Mucosa of gallbladder (tissue), 1 donor: ENCODE data around the gene GIPC2. TPM values are rescaled to one million over a fixed set of nuclear protein-coding genes. Genes with fewer than 3 reads are reported as not detected.
"Not testable (repeated sequence)": the region's sequence is repeated elsewhere in the genome, so short reads cannot be mapped to it uniquely, and the experiment has no call there.

Experiments used
- DNase-seq: peaks from one replicate; pipeline ENCODE4 v3.0.0-alpha.2; 2020; ENCODE audit warnings: low spot score
- total RNA-seq: library from RNA; stranded (reverse); gene quantifications from one replicate; pipeline ENCODE4 v1.2.1, GENCODE V29; 2021
- donor health status: DM: no; HTN: no; CAD: no.

GIPC2 gene
- total RNA-seq, 1 donor from 2014 or later, result 19.6 TPM

GRCh38 chr1:78068681-78069283 is 23.0 kb downstream of the GIPC2 start:
- no peak for DNase-seq

- DNase-seq, result no peak
Observed at GRCh38 chr1:78069784-78070183, 24.0 kb downstream of the GIPC2 start.

GRCh38 chr1:78070210-78070609 is 24.4 kb downstream of the GIPC2 start:
- no peak for DNase-seq

- DNase-seq, result no peak
Observed at GRCh38 chr1:78070758-78071157, 25.0 kb downstream of the GIPC2 start.

GRCh38 chr1:78071696-78072095 is 25.9 kb downstream of the GIPC2 start:
- DNase-seq, result no peak

- no peak for DNase-seq
Observed at GRCh38 chr1:78072216-78072615, 26.4 kb downstream of the GIPC2 start.

GRCh38 chr1:78073441-78073840 is 27.7 kb downstream of the GIPC2 start:
- DNase-seq, result no peak

GRCh38 chr1:78075621-78076020 is 29.9 kb downstream of the GIPC2 start:
- DNase-seq, result no peak

GRCh38 chr1:78078358-78078757 is 32.6 kb downstream of the GIPC2 start:
- DNase-seq, result no peak

GRCh38 chr1:78079580-78079979 is 33.8 kb downstream of the GIPC2 start:
- no peak for DNase-seq

- no peak for DNase-seq
Observed at GRCh38 chr1:78080767-78081166, 35.0 kb downstream of the GIPC2 start.

- DNase-seq, result no peak
Observed at GRCh38 chr1:78081980-78082860, 36.5 kb downstream of the GIPC2 start.

- DNase-seq, result not testable (repeated sequence)
Observed at GRCh38 chr1:78084639-78085038, 38.9 kb downstream of the GIPC2 start.

- DNase-seq, result no peak
Observed at GRCh38 chr1:78086697-78087096, 40.9 kb downstream of the GIPC2 start.

GRCh38 chr1:78088015-78088414 is 42.2 kb downstream of the GIPC2 start:
- no peak for DNase-seq

- no peak for DNase-seq
Observed at GRCh38 chr1:78088486-78088885, 42.7 kb downstream of the GIPC2 start.

GRCh38 chr1:78089010-78089409 is 43.2 kb downstream of the GIPC2 start:
- DNase-seq, result no peak

- DNase-seq, result no peak
Observed at GRCh38 chr1:78090472-78091133, 44.8 kb downstream of the GIPC2 start.

- no peak for DNase-seq
Observed at GRCh38 chr1:78091215-78091813, 45.5 kb downstream of the GIPC2 start.

- no peak for DNase-seq
Observed at GRCh38 chr1:78091886-78092285, 46.1 kb downstream of the GIPC2 start.

GRCh38 chr1:78092643-78093042 is 46.9 kb downstream of the GIPC2 start:
- DNase-seq, result no peak

GRCh38 chr1:78093560-78093959 is 47.8 kb downstream of the GIPC2 start:
- no peak for DNase-seq
